CD14-positive monocyte (primary cell): ENCODE results near the gene ANK2. TPM values are rescaled to one million over a fixed set of nuclear protein-coding genes. Genes with fewer than 3 reads are reported as not detected.

Source experiments
- DNase-seq, 3 donors: peaks; one replicate each; pipeline ENCODE4 v3.0.0-alpha.2; 2011 to 2022
- H2AFZ ChIP-seq: 2 replicates; pipeline ENCODE4 v1.6.0; 2012; ENCODE audit warnings: mild to moderate bottlenecking, low read depth, low read length, inconsistent platforms; ENCODE audit not compliant: insufficient read depth, poor library complexity, severe bottlenecking
- H3K27ac ChIP-seq, 2 donors: 1 replicate in 1 of 2; 2 replicates in 1 of 2; pipeline ENCODE4 v1.5.1; 2012 to 2013; ENCODE audit warnings: low read length in 2 of 2, control low read depth in 1 of 2, inconsistent platforms in 1 of 2, low read depth in 1 of 2, mild to moderate bottlenecking in 1 of 2
- H3K27me3 ChIP-seq, 2 donors: one replicate each; pipeline versions ENCODE4 v1.6.0 to v1.6.1; 2011 to 2013; ENCODE audit warnings: low read length in 2 of 2; ENCODE audit not compliant: control insufficient read depth in 2 of 2, insufficient read depth in 2 of 2
- H3K36me3 ChIP-seq, 2 donors: replicated peaks in 1 of 2; 1 replicate in 1 of 2; 2 replicates in 1 of 2; pipeline versions ENCODE4 v1.5.1 to v1.6.1; 2012 to 2013; ENCODE audit warnings: low read length in 2 of 2, control low read depth in 1 of 2, inconsistent platforms in 1 of 2, mild to moderate bottlenecking in 1 of 2; ENCODE audit not compliant: insufficient read depth in 2 of 2, control insufficient read depth in 1 of 2
- H3K4me1 ChIP-seq, 2 donors: 1 replicate in 1 of 2; 2 replicates in 1 of 2; pipeline versions ENCODE4 v1.5.1 to v1.6.1; 2012 to 2013; ENCODE audit warnings: low read length in 2 of 2, control low read depth in 1 of 2, inconsistent platforms in 1 of 2, mild to moderate bottlenecking in 1 of 2, moderate library complexity in 1 of 2; ENCODE audit not compliant: insufficient read depth in 2 of 2, control insufficient read depth in 1 of 2
- H3K4me2 ChIP-seq: replicated peaks from 2 replicates; pipeline ENCODE3; 2012; ENCODE audit warnings: low read length, moderate library complexity, mild to moderate bottlenecking; ENCODE audit not compliant: poor library complexity, severe bottlenecking; ENCODE audit errors: extremely low read depth
- H3K4me3 ChIP-seq, 3 experiments: fragments of 200-600 bp in 1 of 3; sonication (generic) in 1 of 3; replicated peaks in 1 of 3; 1 replicate in 2 of 3; 2 replicates in 1 of 3; pipeline ENCODE4 v1.5.1; 2011 to 2013; ENCODE audit warnings: low read length in 3 of 3, mild to moderate bottlenecking in 3 of 3, control low read depth in 2 of 3, low read depth in 2 of 3, inconsistent platforms in 1 of 3, moderate library complexity in 1 of 3
- H3K79me2 ChIP-seq: 2 replicates; pipeline ENCODE4 v1.6.0; 2012; ENCODE audit warnings: mild to moderate bottlenecking, control low read depth, inconsistent platforms, low read length, moderate library complexity; ENCODE audit not compliant: insufficient read depth
- H3K9ac ChIP-seq: 2 replicates; pipeline ENCODE4 v1.6.0; 2017; ENCODE audit warnings: low read length, mild to moderate bottlenecking; ENCODE audit not compliant: insufficient read depth, poor library complexity, severe bottlenecking
- H3K9me3 ChIP-seq, 2 donors: replicated peaks in 1 of 2; 1 replicate in 1 of 2; 2 replicates in 1 of 2; pipeline versions ENCODE4 v1.5.1 to v1.6.1; 2012 to 2013; ENCODE audit warnings: low read length in 2 of 2, control low read depth in 1 of 2; ENCODE audit not compliant: control insufficient read depth in 1 of 2, insufficient read depth in 1 of 2
- H4K20me1 ChIP-seq: 2 replicates; pipeline ENCODE4 v1.6.0; 2012; ENCODE audit warnings: mild to moderate bottlenecking, low read length, control low read depth, moderate library complexity; ENCODE audit not compliant: insufficient read depth
- H3K27ac Mint-ChIP-seq, 7 donors: one replicate each; pipeline ENCODE4 v1.8.0; 2020; ENCODE audit warnings: mild to moderate bottlenecking in 7 of 7, mixed read lengths in 7 of 7, moderate library complexity in 6 of 7, inconsistent platforms in 2 of 7
- H3K27me3 Mint-ChIP-seq, 3 donors: one replicate each; pipeline ENCODE4 v1.8.0; 2021 to 2022; ENCODE audit warnings: low read depth in 3 of 3, mild to moderate bottlenecking in 3 of 3, mixed read lengths in 3 of 3, moderate library complexity in 3 of 3, inconsistent platforms in 1 of 3
- H3K36me3 Mint-ChIP-seq, 2 donors: one replicate each; pipeline ENCODE4 v1.8.0; 2020; ENCODE audit warnings: mixed read lengths in 2 of 2, inconsistent platforms in 1 of 2, mild to moderate bottlenecking in 1 of 2
- H3K4me1 Mint-ChIP-seq: one replicate; pipeline ENCODE4 v1.8.0; 2020; ENCODE audit warnings: mild to moderate bottlenecking, mixed read lengths
- H3K4me3 Mint-ChIP-seq, 2 donors: one replicate each; pipeline ENCODE4 v1.8.0; 2020; ENCODE audit warnings: mild to moderate bottlenecking in 2 of 2, mixed read lengths in 2 of 2, moderate library complexity in 1 of 2
- H3K9me3 Mint-ChIP-seq, 7 donors: one replicate each; pipeline ENCODE4 v1.8.0; 2020 to 2022; ENCODE audit warnings: mixed read lengths in 7 of 7, mild to moderate bottlenecking in 6 of 7, moderate library complexity in 6 of 7, inconsistent platforms in 2 of 7
- WGBS: methylation state at CpG from one replicate; pipeline ENCODE4 v1.1.5; 2013; ENCODE audit warnings: missing lambda C conversion rate; ENCODE audit not compliant: insufficient coverage; 5-methylcytosine and 5-hydroxymethylcytosine counted together
- intact Hi-C, 2 donors: fragments of 100-400 bp; cut with micrococcal nuclease; formaldehyde crosslinking; loops; one replicate each; pipeline versions ENCODE4 v1.15.0 to v1.15.1; 2023
- polyA plus RNA-seq, 3 donors: library from polyadenylated mRNA; depleted of rRNA in 1 of 3; unstranded in 2 of 3; stranded (reverse) in 1 of 3; fragments of 300-500 nt in 2 of 3; fragments of >200 nt in 1 of 3; fragmentation: Illumina TruSeq in 2 of 3; gene quantifications; 1 replicate in 2 of 3; 2 replicates in 1 of 3; pipeline ENCODE4 v1.2.3, GENCODE V29; 2012 to 2021
- TF ChIP-seq, protein P1 (sequence below): fragments of 200-600 bp; IDR thresholded peaks from one replicate; pipeline ENCODE4 v1.8.0; 2022; ENCODE audit warnings: antibody characterized with exemption, mild to moderate bottlenecking

The ANK2 gene
- polyA plus RNA-seq, 3 donors = not detected

DNA sequence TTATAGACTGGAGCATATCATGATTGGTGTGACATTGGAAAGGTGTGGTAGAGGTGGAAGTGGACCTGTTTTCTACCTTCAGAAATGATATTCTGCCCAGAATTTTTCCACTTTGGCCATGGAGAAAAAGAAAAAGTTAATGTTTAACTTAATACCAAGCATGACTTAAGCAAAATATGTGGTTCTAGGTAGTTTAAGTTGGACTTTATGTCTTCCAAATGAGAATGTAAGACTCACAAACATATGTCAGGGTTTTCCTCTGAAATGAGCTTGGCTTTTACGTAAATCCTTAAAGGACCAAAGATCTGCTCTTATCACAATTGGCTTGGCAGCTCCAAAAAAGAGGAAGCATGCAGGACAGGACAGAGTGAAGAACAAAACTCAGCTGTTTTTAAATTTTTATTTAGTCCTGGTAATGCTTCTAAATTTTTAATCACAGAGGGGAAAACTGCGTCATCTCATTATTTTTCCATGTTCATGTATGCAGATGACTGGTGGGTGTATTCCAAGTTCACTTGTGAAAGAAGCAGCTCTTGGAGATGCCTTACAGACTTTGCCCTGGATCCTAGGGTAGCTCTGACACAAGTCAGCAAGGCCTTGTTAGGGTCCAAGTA lies 98.2 kb downstream of the ANK2 start:
- no CpG with 5 or more reads among the region's 2 CpGs for WGBS
- TF ChIP-seq, protein P1, sequence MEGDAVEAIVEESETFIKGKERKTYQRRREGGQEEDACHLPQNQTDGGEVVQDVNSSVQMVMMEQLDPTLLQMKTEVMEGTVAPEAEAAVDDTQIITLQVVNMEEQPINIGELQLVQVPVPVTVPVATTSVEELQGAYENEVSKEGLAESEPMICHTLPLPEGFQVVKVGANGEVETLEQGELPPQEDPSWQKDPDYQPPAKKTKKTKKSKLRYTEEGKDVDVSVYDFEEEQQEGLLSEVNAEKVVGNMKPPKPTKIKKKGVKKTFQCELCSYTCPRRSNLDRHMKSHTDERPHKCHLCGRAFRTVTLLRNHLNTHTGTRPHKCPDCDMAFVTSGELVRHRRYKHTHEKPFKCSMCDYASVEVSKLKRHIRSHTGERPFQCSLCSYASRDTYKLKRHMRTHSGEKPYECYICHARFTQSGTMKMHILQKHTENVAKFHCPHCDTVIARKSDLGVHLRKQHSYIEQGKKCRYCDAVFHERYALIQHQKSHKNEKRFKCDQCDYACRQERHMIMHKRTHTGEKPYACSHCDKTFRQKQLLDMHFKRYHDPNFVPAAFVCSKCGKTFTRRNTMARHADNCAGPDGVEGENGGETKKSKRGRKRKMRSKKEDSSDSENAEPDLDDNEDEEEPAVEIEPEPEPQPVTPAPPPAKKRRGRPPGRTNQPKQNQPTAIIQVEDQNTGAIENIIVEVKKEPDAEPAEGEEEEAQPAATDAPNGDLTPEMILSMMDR = no peak
- DNase-seq = no peak
- Histone ChIP-seq H3K4me2 (peak overlapping the region; percentile 24), H3K79me2 (no peaks in the 10 kb centered on the region), H3K4me3 (no peak overlapping the region), H3K27me3 (no peaks in the 10 kb centered on the region), H3K9me3 (no peaks in the 10 kb centered on the region), H4K20me1 (no peaks in the 10 kb centered on the region), H3K36me3 (no peaks in the 10 kb centered on the region), H3K4me1 (no peaks in the 10 kb centered on the region), H3K9ac (no peak overlapping the region), H2AFZ (no peak overlapping the region), H3K27ac (no peak overlapping the region)
- H3K9me3 Mint-ChIP-seq = peaks cover 0 to 2% (median 0%) of the 10 kb centered on the region in 7 donors
- no peaks in the 10 kb centered on the region for H3K36me3 Mint-ChIP-seq
- no peaks in the 10 kb centered on the region for H3K4me1 Mint-ChIP-seq
- peaks cover 0 to 4% (median 0%) of the 10 kb centered on the region in 3 donors for H3K27me3 Mint-ChIP-seq
- no peak overlapping the region for H3K4me3 Mint-ChIP-seq
- intact Hi-C loops = no loop called here
- H3K27ac Mint-ChIP-seq = no peak overlapping the region

- H3K4me3 ChIP-seq = no peak overlapping the region
- no peak overlapping the region for H3K27ac ChIP-seq
- no peaks in the 10 kb centered on the region for H3K4me1 ChIP-seq
- no peaks in the 10 kb centered on the region for H3K4me1 Mint-ChIP-seq
- H3K9me3 Mint-ChIP-seq = peaks cover 0 to 2% (median 0%) of the 10 kb centered on the region in 7 donors
- intact Hi-C loops = no loop called here
- H3K79me2 ChIP-seq = no peaks in the 10 kb centered on the region
- H2AFZ ChIP-seq = no peak overlapping the region
- no peaks in the 10 kb centered on the region for H3K9me3 ChIP-seq
- no peaks in the 10 kb centered on the region for H4K20me1 ChIP-seq
- peaks cover 0 to 4% (median 0%) of the 10 kb centered on the region in 3 donors for H3K27me3 Mint-ChIP-seq
- H3K4me2 ChIP-seq = no peak overlapping the region
- no peak for DNase-seq
- no peak overlapping the region for H3K9ac ChIP-seq
- H3K27ac Mint-ChIP-seq = no peak overlapping the region
- H3K27me3 ChIP-seq = no peaks in the 10 kb centered on the region
- no peak overlapping the region for H3K4me3 Mint-ChIP-seq
- H3K36me3 Mint-ChIP-seq = no peaks in the 10 kb centered on the region
- TF ChIP-seq, protein P1 = no peak
- H3K36me3 ChIP-seq = no peaks in the 10 kb centered on the region
These were observed 99.5 kb downstream of the ANK2 start for GRCh38 chr4:113148925-113149324.
